GM21423 (cell line): ENCODE measurements around the gene PPFIA1.
"Not testable (repeated sequence)": the region's sequence is repeated elsewhere in the genome, so short reads cannot be mapped to it uniquely, and the experiment has no call there.

ENCODE experiments used
- ATAC-seq: cut with Tn5 transposase; IDR thresholded peaks from one replicate; pipeline ENCODE4 v1.9.1; 2021; ENCODE audit warnings: mild to moderate bottlenecking, moderate library complexity; ENCODE audit not compliant: unreplicated experiment

The PPFIA1 gene

GRCh38 chr11:70322666-70323065 lies 52.2 kb downstream of the PPFIA1 start:
- ATAC-seq = no peak

GRCh38 chr11:70323806-70324205 lies 53.3 kb downstream of the PPFIA1 start:
- no peak for ATAC-seq

GRCh38 chr11:70324376-70325115 lies 54.1 kb downstream of the PPFIA1 start:
- no peak for ATAC-seq

GRCh38 chr11:70325824-70326223 lies 55.3 kb downstream of the PPFIA1 start:
- ATAC-seq = no peak

- no peak for ATAC-seq
Observed at GRCh38 chr11:70326365-70326811, 55.9 kb downstream of the PPFIA1 start.

GRCh38 chr11:70326833-70327232 lies 56.3 kb downstream of the PPFIA1 start:
- ATAC-seq = no peak

GRCh38 chr11:70327717-70328116 lies 57.2 kb downstream of the PPFIA1 start:
- peak; percentile 46 for ATAC-seq

- no peak for ATAC-seq
Observed at GRCh38 chr11:70328556-70328955, 58.1 kb downstream of the PPFIA1 start.

- not testable (repeated sequence) for ATAC-seq
Observed at GRCh38 chr11:70331320-70331843, 60.9 kb downstream of the PPFIA1 start.

- no peak for ATAC-seq
Observed at GRCh38 chr11:70331901-70332300, 61.4 kb downstream of the PPFIA1 start.

GRCh38 chr11:70332567-70332966 lies 62.1 kb downstream of the PPFIA1 start:
- ATAC-seq = no peak

- ATAC-seq = no peak
Observed at GRCh38 chr11:70333261-70333660, 62.8 kb downstream of the PPFIA1 start.

GRCh38 chr11:70334351-70334995 lies 64.0 kb downstream of the PPFIA1 start:
- no peak for ATAC-seq

- no peak for ATAC-seq
Observed at GRCh38 chr11:70335511-70335910, 65.0 kb downstream of the PPFIA1 start.

GRCh38 chr11:70338594-70338993 lies 68.1 kb downstream of the PPFIA1 start:
- ATAC-seq = no peak

GRCh38 chr11:70339066-70339465 lies 68.6 kb downstream of the PPFIA1 start:
- no peak for ATAC-seq

- no peak for ATAC-seq
Observed at GRCh38 chr11:70341881-70342429, 71.5 kb downstream of the PPFIA1 start.

GRCh38 chr11:70343636-70344035 lies 73.1 kb downstream of the PPFIA1 start:
- no peak for ATAC-seq

GRCh38 chr11:70348191-70348590 lies 77.7 kb downstream of the PPFIA1 start:
- ATAC-seq = no peak

- no peak for ATAC-seq
Observed at GRCh38 chr11:70348608-70349007, 78.1 kb downstream of the PPFIA1 start.

GRCh38 chr11:70351646-70352045 lies 81.2 kb downstream of the PPFIA1 start:
- no peak for ATAC-seq

- no peak for ATAC-seq
Observed at GRCh38 chr11:70352100-70352499, 81.6 kb downstream of the PPFIA1 start.
